ENCODE results near the gene EPS8L3.
"Not testable (repeated sequence)": the region's sequence is repeated elsewhere in the genome, so short reads cannot be mapped to it uniquely, and the experiment has no call there.

The EPS8L3 gene

GRCh38 chr1:109708949-109709348 is 54.8 kb downstream of the EPS8L3 start:
- DNase-seq (ENCODE audit: low read depth), result not testable (repeated sequence)

GRCh38 chr1:109705411-109705810 is 58.3 kb downstream of the EPS8L3 start:
- DNase-seq (ENCODE audit: low read depth), result no peak

- no peak for DNase-seq (ENCODE audit: low read depth)
These were observed 59.5 kb downstream of the EPS8L3 start for GRCh38 chr1:109704173-109704572.

GRCh38 chr1:109702940-109703339 is 60.8 kb downstream of the EPS8L3 start:
- not testable (repeated sequence) for DNase-seq (ENCODE audit: low read depth)
